ENCODE measurements around the gene USP44.

GRCh38 chr12:95473231-95473883 lies 77.9 kb downstream of the USP44 start:
- TF ChIP-seq EP300 (IDR thresholded peaks at IDR 0.05) (no peak), CTCF (IDR thresholded peaks at IDR 0.05) (no peak), POLR2A (IDR thresholded peaks at IDR 0.05) (no peak)
